Heart left ventricle (tissue), 13 donors: Measurements from ENCODE around the gene PDE10A.

Experiments
- POLR2A ChIP-seq, 2 donors: fragments of 450-650 bp; IDR thresholded peaks; one replicate each; pipeline ENCODE4 v1.6.1; 2017; ENCODE audit warnings: antibody characterized with exemption in 2 of 2, mild to moderate bottlenecking in 2 of 2, moderate library complexity in 2 of 2
- TF ChIP-seq, protein P1 (sequence below), 12 donors: fragments of 200-600 bp; sonication (generic) in 4 of 12; IDR thresholded peaks; one replicate each; pipeline versions ENCODE4 v1.5.0 to v1.8.0; 2018 to 2022; ENCODE audit warnings: antibody characterized with exemption in 12 of 12, mild to moderate bottlenecking in 5 of 12
- donor health status: ischemic (EF 13 %, LVEDD 7.1; RV severe dilation, severe dysfunction).
- donor health status: DM: no; HTN: yes; CAD: no.
- donor health status: DM: no; HTN: no; CAD: no.
- donor health status: ischemic (EF 25% LVEDD 6.9; RV normal size, moderate dysfunction).
- donor health status: ischemic (EF 25% LVEDD 5.7; RV mildly dilated, moderate dysfunction).
- donor health status: ischemic (EF 35%, LVEDD 5.7; RV mildly dilated, moderate dysfunction).
- donor health status: nonischemic (EF 11% LVEDD 7.7; RV severe dilation, severe dysfunction).
- donor health status: DM: yes; HTN: yes; CAD: no.
- donor health status: PGD.
- donor health status: ischemic (EF 29% LVEDD 5.4; RV normal size, mild dysfunction).
- donor health status: nonischemic (EF 23%, LVEDD 6.1; RV moderate dilation, normal function).

GRCh38 chr6:165562421-165563090 lies 100.5 kb downstream of the PDE10A start:
- TF ChIP-seq, protein P1, sequence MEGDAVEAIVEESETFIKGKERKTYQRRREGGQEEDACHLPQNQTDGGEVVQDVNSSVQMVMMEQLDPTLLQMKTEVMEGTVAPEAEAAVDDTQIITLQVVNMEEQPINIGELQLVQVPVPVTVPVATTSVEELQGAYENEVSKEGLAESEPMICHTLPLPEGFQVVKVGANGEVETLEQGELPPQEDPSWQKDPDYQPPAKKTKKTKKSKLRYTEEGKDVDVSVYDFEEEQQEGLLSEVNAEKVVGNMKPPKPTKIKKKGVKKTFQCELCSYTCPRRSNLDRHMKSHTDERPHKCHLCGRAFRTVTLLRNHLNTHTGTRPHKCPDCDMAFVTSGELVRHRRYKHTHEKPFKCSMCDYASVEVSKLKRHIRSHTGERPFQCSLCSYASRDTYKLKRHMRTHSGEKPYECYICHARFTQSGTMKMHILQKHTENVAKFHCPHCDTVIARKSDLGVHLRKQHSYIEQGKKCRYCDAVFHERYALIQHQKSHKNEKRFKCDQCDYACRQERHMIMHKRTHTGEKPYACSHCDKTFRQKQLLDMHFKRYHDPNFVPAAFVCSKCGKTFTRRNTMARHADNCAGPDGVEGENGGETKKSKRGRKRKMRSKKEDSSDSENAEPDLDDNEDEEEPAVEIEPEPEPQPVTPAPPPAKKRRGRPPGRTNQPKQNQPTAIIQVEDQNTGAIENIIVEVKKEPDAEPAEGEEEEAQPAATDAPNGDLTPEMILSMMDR (IDR thresholded peaks at IDR 0.05): no peak
- TF ChIP-seq POLR2A (IDR thresholded peaks at IDR 0.05): no peak
